ENCODE measurements around the gene HAPSTR1. TPM values are rescaled to one million over a fixed set of nuclear protein-coding genes. Genes with fewer than 3 reads are reported as not detected.

HAPSTR1 gene
- total RNA-seq, 4 donors from 2014 or later = 44.8 to 71.7 (median 57.6) TPM

GRCh38 chr16:9105189-9105588 lies 13.7 kb downstream of the HAPSTR1 start:
- ATAC-seq (ENCODE audit: low FRiP score) = no peak
- no peak for TF ChIP-seq CTCF (IDR thresholded peaks at IDR 0.05)
- DNase-seq (ENCODE audit: low spot score) = no peak

GRCh38 chr16:9107025-9107970 lies 15.9 kb downstream of the HAPSTR1 start:
- DNase-seq (ENCODE audit: low spot score) (no peak), ATAC-seq (ENCODE audit: low FRiP score) (no peak)
- no peak for TF ChIP-seq CTCF (IDR thresholded peaks at IDR 0.05)

DNA sequence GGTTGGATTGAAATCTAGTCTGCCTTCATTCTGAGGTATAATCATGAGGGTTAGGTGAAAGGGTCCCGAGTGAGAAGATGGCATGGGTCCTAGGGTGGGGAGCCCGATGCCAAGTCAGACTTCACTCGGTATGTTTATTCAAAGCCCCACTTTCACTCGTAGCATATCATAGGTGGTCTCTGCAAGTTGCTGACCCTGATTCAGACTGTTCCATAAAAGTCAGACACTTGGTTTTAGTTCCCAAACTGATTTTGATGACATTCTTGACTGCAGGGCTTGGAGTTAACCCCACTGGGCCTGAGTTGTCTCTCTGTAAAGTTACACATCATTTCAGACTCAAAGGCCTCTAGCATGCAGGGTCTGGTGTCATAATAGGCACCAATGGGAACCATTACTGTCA lies 17.8 kb downstream of the HAPSTR1 start:
- no peak for TF ChIP-seq CTCF (IDR thresholded peaks at IDR 0.05)
- DNase-seq (ENCODE audit: low spot score) = no peak
- ATAC-seq (ENCODE audit: low FRiP score) = no peak

- ATAC-seq (ENCODE audit: low FRiP score) (no peak), DNase-seq (ENCODE audit: low spot score) (no peak)
- no peak for TF ChIP-seq CTCF (IDR thresholded peaks at IDR 0.05)
Observed at GRCh38 chr16:9112166-9112843, 20.9 kb downstream of the HAPSTR1 start.

DNA sequence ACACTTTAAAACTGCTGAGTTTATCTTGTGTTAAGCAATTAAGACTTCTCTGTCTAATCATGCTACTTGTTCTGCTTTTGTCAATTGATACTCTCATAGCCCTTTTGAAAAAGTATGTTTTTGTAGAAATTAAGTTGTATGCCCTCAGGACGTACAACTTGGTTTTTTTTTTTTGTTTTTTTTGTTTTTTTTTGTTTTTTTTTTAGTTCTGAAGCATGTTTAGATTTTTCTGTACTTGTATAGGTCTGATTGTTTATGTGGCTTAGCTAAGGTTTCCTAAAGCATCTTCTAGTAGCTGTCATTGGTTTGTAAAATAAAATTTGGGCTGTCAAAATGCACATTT lies 21.4 kb downstream of the HAPSTR1 start:
- DNase-seq (ENCODE audit: low spot score) = no peak
- TF ChIP-seq CTCF (IDR thresholded peaks at IDR 0.05) = no peak
- no peak for ATAC-seq (ENCODE audit: low FRiP score)

DNA sequence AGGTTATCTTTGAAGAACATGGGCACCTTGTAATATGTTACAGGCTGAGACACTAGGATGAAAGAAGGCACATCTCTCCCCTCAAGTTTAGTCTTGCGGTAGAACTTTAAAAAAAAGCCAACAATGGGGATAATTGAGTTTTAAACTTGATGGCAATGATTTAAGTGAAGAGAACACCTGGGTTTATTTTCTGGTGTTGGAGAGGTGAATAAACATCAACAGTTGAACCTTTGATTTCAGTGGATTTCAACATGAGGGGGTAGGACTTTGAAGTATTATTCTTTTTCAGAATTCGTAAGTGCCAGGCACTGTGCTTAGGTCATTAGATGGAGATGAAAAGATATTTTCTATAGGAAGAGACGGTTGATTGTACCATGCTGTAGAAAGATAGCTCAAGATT lies 22.3 kb downstream of the HAPSTR1 start:
- no peak for TF ChIP-seq CTCF (IDR thresholded peaks at IDR 0.05)
- DNase-seq (ENCODE audit: low spot score) (no peak), ATAC-seq (ENCODE audit: low FRiP score) (no peak)
